Neuronal stem cell (in vitro differentiated cells): Measurements from ENCODE around the gene HELZ.

Experiments used
- DNase-seq: peaks from one replicate; pipeline ENCODE4 v3.0.0-alpha.2; 2013; ENCODE audit warnings: low spot score
- H2AFZ ChIP-seq: one replicate; pipeline ENCODE4 v1.6.1; 2013; ENCODE audit warnings: mild to moderate bottlenecking, low read length, inconsistent platforms
- H2AK5ac ChIP-seq: 2 replicates; pipeline ENCODE4 v1.6.1; 2013; ENCODE audit warnings: low read depth, mild to moderate bottlenecking, inconsistent platforms, low read length, moderate library complexity, mixed read lengths
- H2BK120ac ChIP-seq: 2 replicates; pipeline ENCODE4 v1.6.1; 2013; ENCODE audit warnings: low read depth, mild to moderate bottlenecking, inconsistent platforms, low read length, moderate library complexity, mixed read lengths
- H2BK12ac ChIP-seq: one replicate; pipeline ENCODE4 v1.6.1; 2013; ENCODE audit warnings: low read length, inconsistent platforms
- H2BK15ac ChIP-seq: 2 replicates; pipeline ENCODE4 v1.6.1; 2013; ENCODE audit warnings: mild to moderate bottlenecking, low read length, inconsistent platforms, mixed read lengths
- H2BK5ac ChIP-seq: one replicate; pipeline ENCODE4 v1.6.1; 2013; ENCODE audit warnings: inconsistent platforms, mild to moderate bottlenecking, low read length, moderate library complexity
- H3K14ac ChIP-seq: one replicate; pipeline ENCODE4 v1.6.1; 2013; ENCODE audit warnings: low read length, inconsistent platforms
- H3K18ac ChIP-seq: 2 replicates; pipeline ENCODE4 v1.6.1; 2013; ENCODE audit warnings: low read length, inconsistent platforms
- H3K23ac ChIP-seq: 2 replicates; pipeline ENCODE4 v1.6.1; 2013; ENCODE audit warnings: low read depth, mild to moderate bottlenecking, mixed read lengths, low read length, inconsistent platforms; ENCODE audit not compliant: poor library complexity
- H3K27ac ChIP-seq: replicated peaks from 3 replicates; pipeline ENCODE4 v1.5.1; 2013; ENCODE audit warnings: low read length, inconsistent platforms
- H3K27me3 ChIP-seq, 3 experiments: 2 replicates each; pipeline ENCODE4 v1.6.1; 2013; ENCODE audit warnings: low read length in 3 of 3, mild to moderate bottlenecking in 2 of 3, inconsistent platforms in 1 of 3, low read depth in 1 of 3, mixed read lengths in 1 of 3, moderate library complexity in 1 of 3; ENCODE audit not compliant: control insufficient read depth in 3 of 3, insufficient read depth in 3 of 3
- H3K36me3 ChIP-seq, 2 donors: replicated peaks in 1 of 2; 2 replicates each; pipeline ENCODE4 v1.6.1; 2013; ENCODE audit warnings: low read length in 2 of 2; ENCODE audit not compliant: control insufficient read depth in 2 of 2, insufficient read depth in 2 of 2
- H3K4ac ChIP-seq: 2 replicates; pipeline ENCODE4 v1.6.1; 2013; ENCODE audit warnings: inconsistent platforms, mild to moderate bottlenecking, low read length, moderate library complexity
- H3K4me1 ChIP-seq, 2 donors: 1 replicate in 1 of 2; 2 replicates in 1 of 2; pipeline ENCODE4 v1.6.1; 2013; ENCODE audit warnings: low read length in 2 of 2, low read depth in 1 of 2; ENCODE audit not compliant: control insufficient read depth in 2 of 2, insufficient read depth in 1 of 2
- H3K4me2 ChIP-seq: one replicate; pipeline ENCODE4 v1.6.1; 2013; ENCODE audit warnings: mild to moderate bottlenecking, low read length, inconsistent platforms; ENCODE audit not compliant: insufficient read depth, poor library complexity, severe bottlenecking
- H3K4me3 ChIP-seq, 2 donors: 2 replicates each; pipeline ENCODE4 v1.5.1; 2013; ENCODE audit warnings: low read length in 2 of 2, mild to moderate bottlenecking in 2 of 2, inconsistent platforms in 1 of 2, moderate library complexity in 1 of 2
- H3K79me1 ChIP-seq: one replicate; pipeline ENCODE4 v1.6.1; 2013; ENCODE audit warnings: low read depth, mild to moderate bottlenecking, inconsistent platforms, low read length, moderate library complexity
- H3K9ac ChIP-seq: one replicate; pipeline ENCODE4 v1.6.1; 2013; ENCODE audit warnings: mild to moderate bottlenecking, low read depth, low read length, inconsistent platforms; ENCODE audit not compliant: poor library complexity
- H3K9me3 ChIP-seq, 2 donors: replicated peaks in 1 of 2; 2 replicates each; pipeline versions ENCODE3 to v1.6.1; 2013; ENCODE audit warnings: low read length in 2 of 2, mild to moderate bottlenecking in 2 of 2, inconsistent platforms in 1 of 2, low read depth in 1 of 2, mixed read lengths in 1 of 2, moderate library complexity in 1 of 2; ENCODE audit not compliant: control insufficient read depth in 2 of 2, insufficient read depth in 1 of 2
- H4K8ac ChIP-seq: one replicate; pipeline ENCODE4 v1.6.1; 2013; ENCODE audit warnings: low read depth, mild to moderate bottlenecking, inconsistent platforms, low read length, moderate library complexity
- H4K91ac ChIP-seq: one replicate; pipeline ENCODE4 v1.6.1; 2013; ENCODE audit warnings: low read length, low read depth, mild to moderate bottlenecking, inconsistent platforms; ENCODE audit not compliant: poor library complexity
- WGBS, 2 donors: extraction: QIAGEN DNeasy Blood & Tissue Kit; methylation state at CpG; one replicate each; pipeline ENCODE4 v1.1.7; 2013; ENCODE audit warnings: missing lambda C conversion rate in 2 of 2, mixed read lengths in 1 of 2; ENCODE audit not compliant: insufficient read length in 2 of 2, insufficient replicate concordance in 1 of 2; ENCODE audit errors: extremely low coverage in 2 of 2; 5-methylcytosine and 5-hydroxymethylcytosine counted together

Gene HELZ

DNA sequence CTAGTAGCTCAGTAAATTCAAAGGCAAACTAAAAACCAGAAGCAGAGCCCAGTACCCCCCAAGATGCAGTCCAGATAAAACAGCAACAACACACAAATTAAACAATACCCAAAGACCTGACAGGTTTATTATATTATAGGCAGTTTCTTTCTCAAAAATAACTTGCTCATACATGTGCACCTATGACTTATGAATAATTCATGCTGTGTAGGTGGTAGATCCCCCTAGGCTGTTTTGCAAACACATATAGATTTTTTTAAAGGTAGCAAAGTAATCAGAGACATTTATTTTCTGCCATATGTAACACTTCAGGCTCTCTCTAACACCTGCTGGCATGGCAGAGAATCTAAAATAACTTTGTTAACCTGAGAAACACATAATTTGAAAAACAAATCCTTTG, 173.4 kb downstream of the HELZ start:
- Histone ChIP-seq H3K79me1 (peaks cover 2% of the 10 kb centered on the region), H2BK120ac (no peak overlapping the region), H3K27ac (no peak overlapping the region), H3K4me3 (no peak overlapping the region), H4K91ac (no peak overlapping the region), H3K4me2 (no peak overlapping the region), H3K14ac (no peak overlapping the region), H3K18ac (no peak overlapping the region), H3K9ac (no peak overlapping the region), H2AK5ac (no peak overlapping the region), H3K23ac (no peak overlapping the region), H4K8ac (no peak overlapping the region), H3K9me3 (peaks cover 2 to 10% of the 10 kb centered on the region in 2 donors), H3K27me3 (no peaks in the 10 kb centered on the region), H3K4me1 (peaks cover 0 to 9% of the 10 kb centered on the region in 2 donors), H3K4ac (no peak overlapping the region), H2BK15ac (no peak overlapping the region), H3K36me3 (peaks cover 0 to 18% of the 10 kb centered on the region in 2 donors), H2AFZ (no peak overlapping the region), H2BK5ac (no peak overlapping the region), H2BK12ac (no peak overlapping the region)
- no peak for DNase-seq

DNA sequence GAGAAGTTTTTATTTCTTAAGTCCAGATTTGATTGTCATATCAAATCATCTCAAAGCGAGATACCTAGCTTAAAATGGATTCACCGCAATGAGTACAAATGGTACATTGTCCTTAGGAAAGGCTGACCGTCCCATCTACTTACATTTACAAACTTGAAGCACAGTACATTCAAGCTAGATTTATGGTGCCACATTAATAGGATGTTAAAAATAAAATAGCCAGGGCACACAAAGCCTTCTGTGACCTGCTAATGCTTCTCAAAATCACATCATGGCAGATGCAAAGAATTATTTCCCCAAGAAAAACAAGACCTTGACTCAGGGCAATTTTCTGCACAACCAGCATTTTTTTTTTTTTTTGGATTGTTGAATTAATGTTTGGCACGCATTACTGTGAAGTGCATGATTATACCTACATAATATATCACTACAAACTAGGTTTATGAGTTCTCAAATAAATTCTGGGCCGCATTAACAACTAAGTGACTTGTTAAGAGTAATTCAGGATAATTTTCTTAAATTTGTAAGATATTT, 175.3 kb downstream of the HELZ start:
- no peak overlapping the region for H3K23ac ChIP-seq
- no peak overlapping the region for H3K4me3 ChIP-seq
- DNase-seq = no peak
- H2BK5ac ChIP-seq = no peak overlapping the region
- peaks cover 2% of the 10 kb centered on the region for H3K79me1 ChIP-seq
- H2AFZ ChIP-seq = no peak overlapping the region
- no peak overlapping the region for H2AK5ac ChIP-seq
- H3K18ac ChIP-seq = no peak overlapping the region
- H3K14ac ChIP-seq = no peak overlapping the region
- peaks cover 0 to 9% of the 10 kb centered on the region in 2 donors for H3K4me1 ChIP-seq
- H2BK12ac ChIP-seq = no peak overlapping the region
- H3K27me3 ChIP-seq = no peaks in the 10 kb centered on the region
- no peak overlapping the region for H3K27ac ChIP-seq
- H2BK15ac ChIP-seq = no peak overlapping the region
- H2BK120ac ChIP-seq = no peak overlapping the region
- H4K91ac ChIP-seq = no peak overlapping the region
- peaks cover 0 to 12% of the 10 kb centered on the region in 2 donors for H3K36me3 ChIP-seq
- no peak overlapping the region for H3K4ac ChIP-seq
- H3K4me2 ChIP-seq = no peak overlapping the region
- H3K9ac ChIP-seq = no peak overlapping the region
- WGBS, 2 donors = no CpG with 5 or more reads among the region's 5 CpGs
- peaks cover 2 to 10% of the 10 kb centered on the region in 2 donors for H3K9me3 ChIP-seq
- H4K8ac ChIP-seq = no peak overlapping the region

DNA sequence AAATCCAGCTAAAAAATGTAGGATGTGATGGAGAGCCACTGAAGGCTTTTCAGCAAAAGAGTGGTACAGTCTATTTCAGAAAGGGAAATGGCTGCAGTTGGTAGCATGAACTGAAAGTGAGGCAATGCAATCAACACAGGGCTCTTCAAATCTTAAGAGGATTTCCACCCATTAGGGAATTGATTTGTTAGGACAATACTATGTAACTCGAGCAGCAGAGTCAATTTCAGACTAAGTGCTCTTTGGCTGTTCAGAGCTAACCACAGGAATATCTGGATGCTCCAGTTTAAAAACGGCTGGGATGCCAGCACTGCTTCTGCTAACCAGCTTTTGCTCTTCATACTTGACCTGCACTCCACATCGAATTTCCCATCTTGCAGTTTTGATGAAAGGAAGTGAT, 176.0 kb downstream of the HELZ start:
- Histone ChIP-seq H2AFZ (no peak overlapping the region), H3K27ac (no peak overlapping the region), H3K36me3 (peaks cover 0 to 9% of the 10 kb centered on the region in 2 donors), H4K91ac (no peak overlapping the region), H3K18ac (no peak overlapping the region), H3K4ac (no peak overlapping the region), H3K79me1 (peaks cover 2% of the 10 kb centered on the region), H3K4me3 (no peak overlapping the region), H3K9me3 (peaks cover 2 to 10% of the 10 kb centered on the region in 2 donors), H3K4me1 (peaks cover 0 to 9% of the 10 kb centered on the region in 2 donors), H3K23ac (no peak overlapping the region), H2BK5ac (no peak overlapping the region), H3K4me2 (no peak overlapping the region), H2BK12ac (no peak overlapping the region), H2BK120ac (no peak overlapping the region), H4K8ac (no peak overlapping the region), H3K14ac (no peak overlapping the region), H3K9ac (no peak overlapping the region), H2AK5ac (no peak overlapping the region), H2BK15ac (no peak overlapping the region), H3K27me3 (no peaks in the 10 kb centered on the region)
- WGBS, 2 donors = no CpG with 5 or more reads among the region's 3 CpGs
- DNase-seq = no peak

DNA sequence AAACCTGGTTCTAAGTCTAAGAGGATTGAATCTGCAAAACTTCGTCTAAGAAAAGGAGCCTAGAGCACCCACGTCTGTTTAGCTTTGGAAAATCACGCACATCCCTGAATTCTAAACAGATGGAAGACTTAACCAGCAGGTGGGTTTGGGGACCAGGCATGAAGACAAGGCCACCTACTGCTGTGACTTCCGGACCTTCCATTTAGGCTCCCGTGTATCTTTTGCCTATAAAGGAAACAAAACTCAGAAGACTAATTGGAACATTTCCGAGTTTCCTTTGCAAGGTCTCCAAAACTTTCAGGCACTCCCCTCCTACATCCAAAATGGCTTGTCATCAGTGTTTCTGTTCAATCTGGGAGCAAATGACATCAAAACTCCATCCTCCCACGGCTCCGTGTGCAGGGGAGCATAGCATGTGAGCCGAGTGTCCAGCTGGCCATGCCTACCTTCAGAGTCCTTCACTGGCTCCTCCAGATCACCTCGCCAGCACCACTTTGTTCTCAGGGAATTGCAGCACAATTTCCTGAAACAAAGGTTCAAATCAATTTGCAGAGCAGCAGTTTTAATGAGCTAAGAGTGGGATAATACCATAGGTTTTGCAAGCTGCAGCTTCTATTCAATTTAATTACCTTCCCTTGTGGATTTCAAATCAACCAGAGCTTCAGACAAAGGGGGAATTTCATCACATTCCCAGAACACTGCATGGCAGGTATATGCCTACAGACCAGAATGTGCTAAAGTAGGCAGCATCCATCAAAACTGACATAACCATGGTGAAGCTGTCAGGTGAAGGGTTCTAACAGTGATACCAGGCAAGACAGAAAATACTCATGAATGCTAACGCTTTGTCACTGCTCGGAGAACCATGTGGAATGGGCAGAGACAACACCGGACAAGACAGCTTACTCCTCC, 177.2 kb downstream of the HELZ start:
- no peak overlapping the region for H2BK15ac ChIP-seq
- peaks cover 0 to 6% of the 10 kb centered on the region in 2 donors for H3K36me3 ChIP-seq
- no CpG with 5 or more reads among the region's 13 CpGs for WGBS, 2 donors
- H3K4me1 ChIP-seq = peaks cover 0 to 9% of the 10 kb centered on the region in 2 donors
- no peak overlapping the region for H2AK5ac ChIP-seq
- no peak overlapping the region for H4K8ac ChIP-seq
- no peak overlapping the region for H3K9ac ChIP-seq
- peaks cover 2% of the 10 kb centered on the region for H3K79me1 ChIP-seq
- H3K27me3 ChIP-seq = no peaks in the 10 kb centered on the region
- no peak overlapping the region for H3K4ac ChIP-seq
- no peak overlapping the region for H3K23ac ChIP-seq
- no peak overlapping the region for H3K4me2 ChIP-seq
- H4K91ac ChIP-seq = no peak overlapping the region
- H2BK12ac ChIP-seq = no peak overlapping the region
- H3K27ac ChIP-seq = no peak overlapping the region
- H3K14ac ChIP-seq = no peak overlapping the region
- H2AFZ ChIP-seq = no peak overlapping the region
- H3K4me3 ChIP-seq = no peak overlapping the region
- no peak for DNase-seq
- no peak overlapping the region for H3K18ac ChIP-seq
- H2BK5ac ChIP-seq = no peak overlapping the region
- peaks cover 2 to 10% of the 10 kb centered on the region in 2 donors for H3K9me3 ChIP-seq
- no peak overlapping the region for H2BK120ac ChIP-seq
